Measurements from ENCODE around the gene FAM222B.

The FAM222B gene

GRCh38 chr17:28710861-28711722, 131.5 kb downstream of the FAM222B start:
- peak; percentile 94 for DNase-seq

- no peak for DNase-seq
Observed at GRCh38 chr17:28707339-28707720, 135.3 kb downstream of the FAM222B start.

GRCh38 chr17:28706471-28707338, 135.9 kb downstream of the FAM222B start:
- no peak for DNase-seq
